HUES64 (cell line): ENCODE results near the gene PIGL.
"Not testable (repeated sequence)": the region's sequence is repeated elsewhere in the genome, so short reads cannot be mapped to it uniquely, and the experiment has no call there.

ENCODE experiments used
- H3K27ac ChIP-seq: 2 replicates; pipeline ENCODE4 v1.7.0; 2013; ENCODE audit warnings: low read depth, low read length, inconsistent platforms
- H3K27me3 ChIP-seq: 2 replicates; pipeline ENCODE4 v1.6.1; 2013; ENCODE audit warnings: mild to moderate bottlenecking, low read length; ENCODE audit not compliant: insufficient read depth
- H3K36me3 ChIP-seq: 2 replicates; pipeline ENCODE4 v1.6.1; 2013; ENCODE audit warnings: mild to moderate bottlenecking, low read length; ENCODE audit not compliant: insufficient read depth
- H3K4me1 ChIP-seq: 2 replicates; pipeline ENCODE4 v1.6.1; 2013; ENCODE audit warnings: mild to moderate bottlenecking, low read length, moderate library complexity; ENCODE audit not compliant: insufficient read depth
- H3K4me3 ChIP-seq: 2 replicates; pipeline ENCODE4 v1.5.1; 2013; ENCODE audit warnings: mild to moderate bottlenecking, low read length, moderate library complexity
- H3K9ac ChIP-seq: 2 replicates; pipeline ENCODE4 v1.6.1; 2013; ENCODE audit warnings: mild to moderate bottlenecking, low read depth, low read length
- H3K9me3 ChIP-seq: 2 replicates; pipeline ENCODE4 v1.6.1; 2013; ENCODE audit warnings: low read depth, low read length; ENCODE audit not compliant: insufficient read depth
- WGBS: fragments of 150-250, 120-280 bp; methylation state at CpG from one replicate; pipeline ENCODE4 v1.1.7; 2013; ENCODE audit warnings: missing lambda C conversion rate; 5-methylcytosine and 5-hydroxymethylcytosine counted together

Gene PIGL

DNA sequence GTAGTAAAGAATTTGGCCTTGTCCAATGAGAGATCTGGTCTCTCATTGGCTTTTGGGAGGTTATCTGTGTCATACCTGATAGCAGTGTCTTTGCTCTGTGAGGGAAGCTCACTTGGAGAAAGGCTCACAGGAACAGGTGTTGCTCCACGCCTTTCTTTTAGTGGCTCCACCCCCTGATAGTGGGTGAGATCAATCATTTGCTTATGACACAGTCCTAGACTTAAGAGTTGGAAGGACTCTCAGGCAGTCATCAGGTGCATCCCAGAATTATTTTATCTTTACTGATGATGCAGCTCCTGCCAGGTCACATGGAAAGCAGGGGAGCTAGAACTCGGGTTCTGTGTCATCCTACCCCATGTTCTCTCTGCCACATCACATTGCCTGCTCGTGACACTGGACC lies 76.9 kb downstream of the PIGL start:
- Histone ChIP-seq H3K4me3 (no peak overlapping the region), H3K9ac (no peak overlapping the region), H3K9me3 (no peaks in the 10 kb centered on the region), H3K36me3 (no peaks in the 10 kb centered on the region), H3K27ac (no peak overlapping the region), H3K27me3 (no peaks in the 10 kb centered on the region), H3K4me1 (peaks cover 10% of the 10 kb centered on the region)
- 91% methylated on average over 3 of the region's 3 CpGs for WGBS

GRCh38 chr17:16294560-16294959 lies 77.5 kb downstream of the PIGL start:
- Histone ChIP-seq H3K4me1 (peaks cover 10% of the 10 kb centered on the region), H3K4me3 (no peak overlapping the region), H3K36me3 (no peaks in the 10 kb centered on the region), H3K27me3 (no peaks in the 10 kb centered on the region), H3K9ac (no peak overlapping the region), H3K27ac (no peak overlapping the region), H3K9me3 (no peaks in the 10 kb centered on the region)
- 87% methylated on average over 2 of the region's 2 CpGs for WGBS

- H3K36me3 ChIP-seq, H3K27ac ChIP-seq, H3K27me3 ChIP-seq, H3K9me3 ChIP-seq, H3K4me3 ChIP-seq, H3K9ac ChIP-seq, H3K4me1 ChIP-seq: not testable (repeated sequence)
- 97% methylated on average over 3 of the region's 3 CpGs for WGBS
Observed at GRCh38 chr17:16296072-16296471, 79.1 kb downstream of the PIGL start.

DNA sequence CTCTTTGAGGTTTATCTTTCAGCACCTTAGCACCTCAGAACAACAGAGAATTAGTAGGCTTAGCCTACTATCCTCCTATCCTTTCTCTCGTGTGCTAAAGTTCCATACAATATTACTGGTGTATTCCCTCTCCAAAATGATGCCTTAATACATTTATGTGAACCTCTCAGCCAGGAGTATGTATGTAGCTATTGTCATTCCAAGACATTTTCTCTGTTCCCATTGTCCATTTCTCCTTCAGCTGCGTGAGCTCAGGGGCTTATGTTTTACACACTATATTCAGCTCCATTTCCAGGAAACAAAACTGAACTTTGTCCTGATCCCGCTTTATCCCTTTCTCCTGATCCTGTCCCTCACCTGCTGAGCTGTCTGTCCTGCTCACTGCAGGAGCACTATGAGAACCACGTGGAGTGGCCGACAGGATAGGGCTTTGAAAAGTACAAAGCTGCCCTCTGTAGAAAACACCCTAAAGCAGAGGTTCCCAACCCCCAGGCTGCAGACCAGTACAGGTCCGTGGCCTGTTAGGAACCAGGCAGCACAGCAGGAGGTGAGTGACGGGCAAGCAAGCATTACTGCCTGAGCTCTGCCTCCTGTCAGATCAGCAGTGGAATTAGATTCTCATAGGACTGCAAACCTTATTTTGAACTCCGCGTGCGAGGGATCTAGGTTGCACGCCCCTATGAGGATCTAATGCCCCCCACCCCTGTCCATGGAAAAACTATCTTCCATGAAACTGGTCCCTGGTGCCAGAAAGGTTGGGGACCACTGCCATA lies 80.5 kb downstream of the PIGL start:
- H3K4me1 ChIP-seq: peaks cover 10% of the 10 kb centered on the region
- peak overlapping the region; percentile 18; the same call in 1 of the 2 replicates for H3K27ac ChIP-seq
- H3K9ac ChIP-seq: 0 out of 2 replicates have a peak overlapping the region, but pooled peaks have one; percentile 8
- no peaks in the 10 kb centered on the region for H3K9me3 ChIP-seq
- H3K27me3 ChIP-seq: no peaks in the 10 kb centered on the region
- H3K4me3 ChIP-seq: no peak overlapping the region
- WGBS: 62% methylated on average over 11 of the region's 11 CpGs
- peaks cover 12% of the 10 kb centered on the region for H3K36me3 ChIP-seq

DNA sequence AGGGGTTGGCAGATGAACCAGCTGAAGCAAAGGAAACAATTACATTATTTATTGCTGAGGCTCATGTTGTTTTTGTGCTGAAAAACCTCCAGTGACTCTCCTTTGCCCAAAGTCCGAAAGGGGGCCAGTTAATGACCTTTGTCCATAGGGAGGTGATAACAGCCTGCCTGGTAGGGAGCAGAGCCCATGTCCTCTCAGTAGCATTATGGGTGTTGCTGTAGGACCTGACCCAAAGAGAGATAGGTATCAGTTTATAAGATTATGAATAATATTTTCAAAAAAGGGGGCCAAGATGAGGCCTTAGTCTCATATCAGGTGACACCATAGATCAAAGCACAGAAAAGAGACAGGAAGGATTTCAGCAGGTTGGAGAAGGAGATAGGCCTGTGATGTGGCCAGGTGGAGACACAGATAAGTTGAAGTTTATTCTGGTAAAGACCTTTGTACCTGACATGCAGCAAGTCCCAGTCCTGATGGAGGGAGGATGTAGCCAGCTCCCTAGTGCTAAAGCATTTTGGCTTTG lies 81.2 kb downstream of the PIGL start:
- Histone ChIP-seq H3K27me3 (no peaks in the 10 kb centered on the region), H3K9me3 (no peaks in the 10 kb centered on the region), H3K4me1 (peaks cover 10% of the 10 kb centered on the region), H3K27ac (peak overlapping the region; percentile 18; the same call in 1 of the 2 replicates), H3K9ac (no peak overlapping the region), H3K36me3 (peaks cover 12% of the 10 kb centered on the region), H3K4me3 (no peak overlapping the region)
- 80% methylated on average over 1 of the region's 1 CpG for WGBS

GRCh38 chr17:16300554-16300953 lies 83.5 kb downstream of the PIGL start:
- Histone ChIP-seq H3K27ac (no peak overlapping the region), H3K4me3 (no peak overlapping the region), H3K4me1 (peaks cover 10% of the 10 kb centered on the region), H3K9ac (no peak overlapping the region), H3K36me3 (peaks cover 12% of the 10 kb centered on the region), H3K9me3 (no peaks in the 10 kb centered on the region), H3K27me3 (no peaks in the 10 kb centered on the region)
- 97% methylated on average over 3 of the region's 3 CpGs for WGBS

DNA sequence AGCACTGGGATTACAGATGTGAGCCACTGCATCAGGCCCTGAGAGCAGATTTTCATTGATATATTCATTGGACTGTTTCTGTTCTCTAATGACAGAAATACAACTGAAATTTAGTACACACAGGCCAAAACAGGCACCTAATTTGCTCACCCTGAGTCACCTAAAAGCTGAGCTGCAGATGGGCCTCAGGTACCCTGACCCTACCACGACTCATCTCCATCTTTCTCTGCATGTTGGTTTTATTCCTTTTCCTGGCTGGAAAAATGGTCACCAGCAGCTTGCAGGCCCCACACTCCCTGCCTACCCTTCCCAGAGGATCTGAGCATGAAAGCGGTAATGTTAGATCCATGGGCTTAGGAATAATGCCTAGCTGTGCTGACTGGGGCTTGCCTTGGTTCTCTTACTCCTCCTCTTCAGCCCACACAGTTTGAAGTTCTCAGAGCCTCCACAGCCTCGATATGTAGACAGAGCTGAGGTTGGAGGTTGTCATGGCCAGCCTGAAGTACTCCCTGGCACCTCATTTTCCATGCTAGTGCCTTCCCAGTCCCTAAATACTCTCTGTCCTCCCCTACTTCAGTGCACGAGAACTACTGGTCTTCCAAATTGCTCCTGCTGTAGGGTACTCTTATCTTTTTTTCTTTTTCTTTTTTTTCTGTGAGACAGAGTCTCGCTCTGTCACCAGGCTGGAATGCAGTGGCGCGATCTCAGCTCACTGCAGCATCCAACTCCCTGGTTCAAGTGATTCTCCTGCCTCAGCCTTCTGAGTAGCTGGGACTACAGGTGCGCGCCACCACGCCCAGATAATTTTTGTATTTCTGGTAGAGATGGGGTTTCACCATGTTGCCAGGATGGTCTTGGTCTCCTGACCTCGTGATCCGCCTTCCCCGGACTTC lies 85.2 kb downstream of the PIGL start:
- H3K27ac ChIP-seq: no peak overlapping the region
- 95% methylated on average over 13 of the region's 13 CpGs for WGBS
- H3K36me3 ChIP-seq: peaks cover 12% of the 10 kb centered on the region
- no peak overlapping the region for H3K9ac ChIP-seq
- H3K4me1 ChIP-seq: peaks cover 6% of the 10 kb centered on the region
- H3K4me3 ChIP-seq: no peak overlapping the region
- H3K9me3 ChIP-seq: no peaks in the 10 kb centered on the region
- H3K27me3 ChIP-seq: no peaks in the 10 kb centered on the region

DNA sequence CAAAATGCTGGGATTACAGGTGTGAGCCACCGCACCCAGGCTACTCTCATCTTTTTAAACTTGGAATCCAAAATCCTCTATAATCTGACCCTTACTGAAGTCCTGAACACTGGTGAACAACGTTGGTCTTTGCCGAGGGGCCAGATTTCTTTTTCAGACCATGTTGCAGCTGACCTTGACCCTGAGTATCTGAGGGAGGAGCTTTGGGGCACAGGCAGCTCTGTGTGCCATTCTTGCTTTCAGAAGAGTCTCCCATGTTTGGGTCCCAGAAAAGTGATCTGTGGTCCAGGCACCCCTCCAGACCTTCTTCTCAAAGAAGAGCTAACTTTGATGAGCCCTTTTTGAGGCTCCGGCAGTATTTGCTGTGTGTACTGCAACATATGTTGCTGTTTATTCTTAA lies 85.8 kb downstream of the PIGL start:
- H3K4me3 ChIP-seq: no peak overlapping the region
- no peaks in the 10 kb centered on the region for H3K27me3 ChIP-seq
- no peaks in the 10 kb centered on the region for H3K9me3 ChIP-seq
- H3K9ac ChIP-seq: no peak overlapping the region
- H3K36me3 ChIP-seq: peaks cover 12% of the 10 kb centered on the region
- no peaks in the 10 kb centered on the region for H3K4me1 ChIP-seq
- H3K27ac ChIP-seq: no peak overlapping the region
- 95% methylated on average over 4 of the region's 4 CpGs for WGBS

DNA sequence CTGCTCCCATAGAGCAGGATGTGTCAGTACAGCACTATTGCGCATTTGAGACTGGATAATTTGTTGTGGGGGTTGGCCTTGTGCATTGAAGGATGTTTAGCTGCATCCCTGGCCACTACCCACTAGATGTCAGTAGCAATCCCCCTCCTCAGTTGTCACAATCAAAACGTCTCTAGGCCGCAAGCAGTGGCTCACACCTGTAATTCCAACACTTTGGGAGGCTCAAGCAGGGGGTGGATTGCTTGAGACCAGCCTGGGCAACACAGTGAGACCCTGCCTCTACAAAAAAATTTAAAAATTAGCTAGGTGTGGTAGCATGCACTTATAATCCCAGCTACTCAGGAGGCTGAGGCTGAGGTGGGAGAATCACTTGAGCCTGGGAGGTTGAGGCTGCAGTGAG lies 87.8 kb downstream of the PIGL start:
- Histone ChIP-seq H3K36me3 (peaks cover 12% of the 10 kb centered on the region), H3K27ac (no peak overlapping the region), H3K9me3 (no peaks in the 10 kb centered on the region), H3K27me3 (no peaks in the 10 kb centered on the region), H3K9ac (no peak overlapping the region), H3K4me1 (no peaks in the 10 kb centered on the region), H3K4me3 (no peak overlapping the region)
- 60% methylated on average over 3 of the region's 3 CpGs for WGBS

DNA sequence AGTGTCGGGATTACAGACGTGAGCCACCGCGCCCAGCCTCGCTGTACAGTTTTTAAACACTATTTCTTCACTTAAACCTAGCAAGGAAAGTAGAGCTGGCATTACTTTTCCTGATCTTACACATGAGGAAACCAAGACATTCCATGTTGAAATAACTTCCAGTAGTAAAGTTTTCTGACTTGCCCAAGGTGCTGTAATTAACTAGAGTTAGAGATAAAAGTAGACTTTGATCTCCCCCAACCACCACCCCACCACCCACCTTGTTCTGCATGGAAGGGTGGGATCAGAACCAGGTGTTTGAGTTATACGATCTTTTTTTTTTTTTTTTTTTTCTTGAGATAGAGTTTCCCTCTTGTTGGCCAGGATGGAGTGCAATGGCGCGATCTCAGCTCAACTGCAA lies 89.2 kb downstream of the PIGL start:
- H3K9ac ChIP-seq: no peak overlapping the region
- 89% methylated on average over 7 of the region's 8 CpGs for WGBS
- H3K27me3 ChIP-seq: no peaks in the 10 kb centered on the region
- no peak overlapping the region for H3K27ac ChIP-seq
- H3K9me3 ChIP-seq: no peaks in the 10 kb centered on the region
- no peaks in the 10 kb centered on the region for H3K4me1 ChIP-seq
- no peak overlapping the region for H3K4me3 ChIP-seq
- H3K36me3 ChIP-seq: peaks cover 11% of the 10 kb centered on the region; the same call in 1 of the 2 replicates

DNA sequence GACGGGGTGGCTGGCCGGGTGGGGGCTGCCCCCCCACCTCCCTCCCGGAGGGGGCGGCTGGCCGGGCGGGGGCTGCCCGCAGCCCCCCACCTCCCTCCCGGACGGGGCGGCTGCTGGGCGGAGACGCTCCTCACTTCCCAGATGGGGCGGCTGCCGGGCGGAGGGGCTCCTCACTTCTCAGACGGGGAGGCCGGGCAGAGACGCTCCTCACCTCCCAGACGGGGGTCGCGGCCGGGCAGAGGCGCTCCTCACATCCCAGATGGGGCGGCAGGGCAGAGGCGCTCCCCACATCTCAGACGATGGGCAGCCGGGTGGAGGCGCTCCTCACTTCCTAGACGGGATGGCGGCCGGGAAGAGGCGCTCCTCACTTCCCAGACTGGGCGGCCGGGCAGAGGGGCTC lies 95.1 kb downstream of the PIGL start:
- peaks cover 18% of the 10 kb centered on the region; the same call in 1 of the 2 replicates for H3K36me3 ChIP-seq
- not testable (repeated sequence) for H3K4me1 ChIP-seq, H3K9me3 ChIP-seq, H3K27ac ChIP-seq, H3K9ac ChIP-seq, H3K27me3 ChIP-seq, H3K4me3 ChIP-seq
- 97% methylated on average over 32 of the region's 34 CpGs for WGBS
